Stomach smooth muscle (tissue), 2 donors: Measurements from ENCODE around the gene GUCA2A.

ENCODE experiments used
- H3K27ac ChIP-seq: one replicate; pipeline ENCODE4 v1.7.0; 2013; ENCODE audit warnings: mild to moderate bottlenecking, low read length, inconsistent platforms
- H3K27me3 ChIP-seq, 2 donors: one replicate each; pipeline ENCODE4 v1.7.0; 2013; ENCODE audit warnings: low read length in 2 of 2; ENCODE audit not compliant: insufficient read depth in 2 of 2, control insufficient read depth in 1 of 2
- H3K36me3 ChIP-seq, 2 donors: one replicate each; pipeline ENCODE4 v1.7.0; 2013; ENCODE audit warnings: low read length in 2 of 2; ENCODE audit not compliant: control insufficient read depth in 2 of 2, insufficient read depth in 2 of 2
- H3K4me1 ChIP-seq: one replicate; pipeline ENCODE4 v1.7.0; 2013; ENCODE audit warnings: low read length; ENCODE audit not compliant: control insufficient read depth, insufficient read depth
- H3K4me3 ChIP-seq, 2 donors: one replicate each; pipeline ENCODE4 v1.7.0; 2013; ENCODE audit warnings: low read length in 2 of 2
- H3K9ac ChIP-seq, 2 donors: one replicate each; pipeline ENCODE4 v1.7.0; 2013; ENCODE audit warnings: low read length in 2 of 2, mild to moderate bottlenecking in 1 of 2
- H3K9me3 ChIP-seq, 2 donors: one replicate each; pipeline ENCODE4 v1.7.0; 2013; ENCODE audit warnings: low read length in 2 of 2; ENCODE audit not compliant: control insufficient read depth in 2 of 2
- donor health status: healthy.
- donor health status: Pancreatic carcinoma.

Gene GUCA2A

GRCh38 chr1:42177541-42177981 is 13.0 kb upstream of the GUCA2A start:
- H3K9ac ChIP-seq, result no peak overlapping the region
- no peak overlapping the region for H3K4me3 ChIP-seq
- H3K27me3 ChIP-seq, result no peaks in the 10 kb centered on the region
- H3K36me3 ChIP-seq, result peaks cover 4 to 6% of the 10 kb centered on the region in 2 donors
- no peaks in the 10 kb centered on the region for H3K9me3 ChIP-seq
- peaks cover 20% of the 10 kb centered on the region for H3K4me1 ChIP-seq
- no peak overlapping the region for H3K27ac ChIP-seq

GRCh38 chr1:42176902-42177519 is 12.5 kb upstream of the GUCA2A start:
- peaks cover 22% of the 10 kb centered on the region for H3K4me1 ChIP-seq
- H3K4me3 ChIP-seq, result no peak overlapping the region
- H3K27ac ChIP-seq, result no peak overlapping the region
- H3K9me3 ChIP-seq, result no peaks in the 10 kb centered on the region
- H3K27me3 ChIP-seq, result no peaks in the 10 kb centered on the region
- H3K36me3 ChIP-seq, result peaks cover 4 to 6% of the 10 kb centered on the region in 2 donors
- no peak overlapping the region for H3K9ac ChIP-seq

GRCh38 chr1:42175314-42176054 is 10.9 kb upstream of the GUCA2A start:
- peaks cover 0 to under 1% of the 10 kb centered on the region in 2 donors for H3K27me3 ChIP-seq
- peaks cover 22% of the 10 kb centered on the region for H3K4me1 ChIP-seq
- H3K36me3 ChIP-seq, result peaks cover 0 to 4% of the 10 kb centered on the region in 2 donors
- H3K9me3 ChIP-seq, result no peaks in the 10 kb centered on the region
- no peak overlapping the region for H3K9ac ChIP-seq
- H3K4me3 ChIP-seq, result no peak overlapping the region
- no peak overlapping the region for H3K27ac ChIP-seq

- H3K4me3 ChIP-seq, result no peak overlapping the region
- H3K36me3 ChIP-seq, result peaks cover 0 to 4% of the 10 kb centered on the region in 2 donors
- H3K27ac ChIP-seq, result no peak overlapping the region
- no peak overlapping the region for H3K9ac ChIP-seq
- no peaks in the 10 kb centered on the region for H3K9me3 ChIP-seq
- peaks cover 17% of the 10 kb centered on the region for H3K4me1 ChIP-seq
- H3K27me3 ChIP-seq, result peaks cover 0 to 3% of the 10 kb centered on the region in 2 donors
These were observed 9.6 kb upstream of the GUCA2A start for GRCh38 chr1:42173961-42174735.

- no peak overlapping the region for H3K4me3 ChIP-seq
- no peaks in the 10 kb centered on the region for H3K9me3 ChIP-seq
- H3K27me3 ChIP-seq, result peaks cover 0 to 3% of the 10 kb centered on the region in 2 donors
- H3K4me1 ChIP-seq, result peaks cover 17% of the 10 kb centered on the region
- peaks cover 0 to 4% of the 10 kb centered on the region in 2 donors for H3K36me3 ChIP-seq
- H3K27ac ChIP-seq, result peak overlapping the region; percentile 41
- H3K9ac ChIP-seq, result peak overlapping the region in 1 of 2 donors; percentile 29
These were observed 8.8 kb upstream of the GUCA2A start for GRCh38 chr1:42173155-42173933.

- H3K4me3 ChIP-seq, result no peak overlapping the region
- peaks cover 0 to 4% of the 10 kb centered on the region in 2 donors for H3K36me3 ChIP-seq
- H3K4me1 ChIP-seq, result peaks cover 15% of the 10 kb centered on the region
- peaks cover 0 to 3% of the 10 kb centered on the region in 2 donors for H3K27me3 ChIP-seq
- H3K27ac ChIP-seq, result peak overlapping the region; percentile 41
- no peaks in the 10 kb centered on the region for H3K9me3 ChIP-seq
- H3K9ac ChIP-seq, result peak overlapping the region in 1 of 2 donors; percentile 29
These were observed 8.0 kb upstream of the GUCA2A start for GRCh38 chr1:42172381-42173133.

GRCh38 chr1:42171679-42172266 is 7.2 kb upstream of the GUCA2A start:
- Histone ChIP-seq H3K27me3 (peaks cover 0 to 3% of the 10 kb centered on the region in 2 donors), H3K4me1 (peaks cover 14% of the 10 kb centered on the region), H3K36me3 (peaks cover 0 to 4% of the 10 kb centered on the region in 2 donors), H3K9me3 (no peaks in the 10 kb centered on the region), H3K4me3 (no peak overlapping the region), H3K27ac (peak overlapping the region; percentile 41), H3K9ac (no peak overlapping the region)

- H3K36me3 ChIP-seq, result peaks cover 0 to 4% of the 10 kb centered on the region in 2 donors
- no peak overlapping the region for H3K4me3 ChIP-seq
- peaks cover 3 to 5% of the 10 kb centered on the region in 2 donors for H3K27me3 ChIP-seq
- H3K4me1 ChIP-seq, result peaks cover 14% of the 10 kb centered on the region
- H3K9ac ChIP-seq, result no peak overlapping the region
- no peaks in the 10 kb centered on the region for H3K9me3 ChIP-seq
- H3K27ac ChIP-seq, result no peak overlapping the region
These were observed 6.5 kb upstream of the GUCA2A start for GRCh38 chr1:42170779-42171621.

GRCh38 chr1:42168763-42169162 is 4.2 kb upstream of the GUCA2A start:
- Histone ChIP-seq H3K27me3 (peaks cover 3 to 6% of the 10 kb centered on the region in 2 donors), H3K27ac (no peak overlapping the region), H3K9me3 (no peaks in the 10 kb centered on the region), H3K36me3 (no peaks in the 10 kb centered on the region), H3K9ac (no peak overlapping the region), H3K4me3 (no peak overlapping the region), H3K4me1 (peaks cover 21% of the 10 kb centered on the region)
